Measurements from ENCODE around the gene AIRE. TPM values are rescaled to one million over a fixed set of nuclear protein-coding genes. Genes with fewer than 3 reads are reported as not detected.

The AIRE gene
- total RNA-seq, 4 donors from 2014 or later = 0.12 TPM; not detected in 3

GRCh38 chr21:44283948-44284347, 1.7 kb upstream of the AIRE start:
- DNase-seq (ENCODE audit: low spot score) (no peak), ATAC-seq (ENCODE audit: low FRiP score) (no peak)
- TF ChIP-seq, protein P1, sequence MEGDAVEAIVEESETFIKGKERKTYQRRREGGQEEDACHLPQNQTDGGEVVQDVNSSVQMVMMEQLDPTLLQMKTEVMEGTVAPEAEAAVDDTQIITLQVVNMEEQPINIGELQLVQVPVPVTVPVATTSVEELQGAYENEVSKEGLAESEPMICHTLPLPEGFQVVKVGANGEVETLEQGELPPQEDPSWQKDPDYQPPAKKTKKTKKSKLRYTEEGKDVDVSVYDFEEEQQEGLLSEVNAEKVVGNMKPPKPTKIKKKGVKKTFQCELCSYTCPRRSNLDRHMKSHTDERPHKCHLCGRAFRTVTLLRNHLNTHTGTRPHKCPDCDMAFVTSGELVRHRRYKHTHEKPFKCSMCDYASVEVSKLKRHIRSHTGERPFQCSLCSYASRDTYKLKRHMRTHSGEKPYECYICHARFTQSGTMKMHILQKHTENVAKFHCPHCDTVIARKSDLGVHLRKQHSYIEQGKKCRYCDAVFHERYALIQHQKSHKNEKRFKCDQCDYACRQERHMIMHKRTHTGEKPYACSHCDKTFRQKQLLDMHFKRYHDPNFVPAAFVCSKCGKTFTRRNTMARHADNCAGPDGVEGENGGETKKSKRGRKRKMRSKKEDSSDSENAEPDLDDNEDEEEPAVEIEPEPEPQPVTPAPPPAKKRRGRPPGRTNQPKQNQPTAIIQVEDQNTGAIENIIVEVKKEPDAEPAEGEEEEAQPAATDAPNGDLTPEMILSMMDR (IDR thresholded peaks at IDR 0.05) = no peak

DNA sequence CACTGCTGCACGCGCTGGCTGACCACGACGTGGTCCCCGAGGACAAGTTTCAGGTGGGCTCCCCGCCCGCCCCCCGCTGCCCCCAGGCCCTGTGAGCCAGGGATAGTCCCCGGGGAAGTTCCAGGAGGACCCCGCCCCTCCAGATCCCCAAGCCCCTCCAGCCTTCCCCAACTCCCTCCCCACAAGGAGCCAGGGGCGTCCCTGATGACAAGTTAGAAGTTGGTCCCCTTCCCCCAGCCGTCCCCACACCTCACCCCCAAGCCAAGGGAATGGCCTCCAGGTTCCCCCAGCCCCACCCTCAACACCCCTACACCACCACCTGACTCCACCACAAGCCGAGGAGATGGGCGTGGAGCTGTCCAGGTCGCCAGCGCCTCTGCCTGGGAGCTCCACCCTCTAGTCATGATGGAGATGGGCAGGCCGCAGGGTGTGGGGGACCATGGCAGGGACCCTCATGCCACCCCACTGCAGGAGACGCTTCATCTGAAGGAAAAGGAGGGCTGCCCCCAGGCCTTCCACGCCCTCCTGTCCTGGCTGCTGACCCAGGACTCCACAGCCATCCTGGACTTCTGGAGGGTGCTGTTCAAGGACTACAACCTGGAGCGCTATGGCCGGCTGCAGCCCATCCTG, 525 bp downstream of the AIRE start:
- no peak for ATAC-seq (ENCODE audit: low FRiP score)
- TF ChIP-seq, protein P1 (IDR thresholded peaks at IDR 0.05) = no peak
- DNase-seq (ENCODE audit: low spot score) = no peak

DNA sequence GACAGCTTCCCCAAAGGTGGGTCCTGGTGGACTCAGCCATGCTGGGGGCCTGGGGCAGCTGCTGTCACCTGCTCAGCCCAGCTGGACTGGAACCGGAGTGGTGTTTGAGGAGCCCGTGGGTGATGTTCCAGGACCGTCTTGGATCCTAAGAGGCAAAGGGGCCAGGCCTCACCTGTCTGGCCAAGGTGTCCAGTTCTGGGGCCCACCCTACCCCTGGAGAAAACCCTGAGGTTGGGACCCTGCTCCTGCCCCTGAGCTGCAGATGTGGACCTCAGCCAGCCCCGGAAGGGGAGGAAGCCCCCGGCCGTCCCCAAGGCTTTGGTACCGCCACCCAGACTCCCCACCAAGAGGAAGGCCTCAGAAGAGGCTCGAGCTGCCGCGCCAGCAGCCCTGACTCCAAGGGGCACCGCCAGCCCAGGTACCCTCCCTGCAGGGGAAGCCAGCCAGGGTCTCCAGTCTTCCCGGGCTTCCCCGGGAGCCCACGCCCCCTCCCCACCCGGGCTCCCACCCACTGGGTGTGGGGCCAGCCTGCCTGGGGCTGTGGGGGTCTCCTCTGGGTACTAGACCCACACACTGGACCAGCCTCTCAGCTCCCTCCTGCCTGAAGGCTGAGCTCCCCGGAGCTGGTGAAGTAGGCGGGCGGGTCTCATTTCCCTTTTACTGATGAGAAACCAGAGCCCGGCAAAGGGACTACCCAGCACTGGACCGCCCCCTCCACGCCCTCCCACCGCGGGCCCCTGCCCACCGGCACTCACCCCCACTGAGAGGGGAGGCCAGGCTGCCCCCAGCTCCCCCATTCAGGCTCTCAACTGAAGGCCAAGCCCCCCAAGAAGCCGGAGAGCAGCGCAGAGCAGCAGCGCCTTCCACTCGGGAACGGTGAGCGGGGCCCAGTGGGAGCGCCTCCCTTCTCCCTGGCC, 1.3 kb downstream of the AIRE start:
- TF ChIP-seq, protein P1 (IDR thresholded peaks at IDR 0.05) = no peak
- DNase-seq (ENCODE audit: low spot score) (no peak), ATAC-seq (ENCODE audit: low FRiP score) (no peak)

GRCh38 chr21:44288251-44289110, 2.8 kb downstream of the AIRE start:
- ATAC-seq (ENCODE audit: low FRiP score) (no peak), DNase-seq (ENCODE audit: low spot score) (no peak)
- TF ChIP-seq, protein P1 (IDR thresholded peaks at IDR 0.05) = no peak

DNA sequence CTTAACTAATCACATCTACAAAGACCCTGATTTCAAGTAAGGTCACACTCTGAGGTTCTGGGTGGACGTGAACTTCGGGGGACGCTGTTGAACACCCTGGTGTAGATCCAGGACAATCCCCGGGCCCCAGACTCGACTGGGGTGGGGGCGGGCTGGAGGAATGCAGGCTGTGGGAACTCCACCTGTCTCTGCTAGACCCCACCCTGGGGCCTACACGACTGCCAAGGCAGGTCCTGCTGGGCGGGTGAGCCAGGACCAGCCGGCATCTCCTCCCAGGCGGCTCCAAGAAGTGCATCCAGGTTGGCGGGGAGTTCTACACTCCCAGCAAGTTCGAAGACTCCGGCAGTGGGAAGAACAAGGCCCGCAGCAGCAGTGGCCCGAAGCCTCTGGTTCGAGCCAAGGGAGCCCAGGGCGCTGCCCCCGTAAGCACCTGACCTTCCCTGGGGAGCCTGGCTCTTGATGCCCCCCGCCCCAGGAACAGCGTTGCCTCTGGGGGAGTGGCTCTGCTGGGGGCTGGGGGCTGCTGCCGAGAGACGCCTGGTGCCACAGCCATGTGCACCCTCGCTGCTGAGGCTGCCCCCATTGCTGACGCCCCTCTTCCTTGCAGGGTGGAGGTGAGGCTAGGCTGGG, 3.8 kb downstream of the AIRE start:
- ATAC-seq (ENCODE audit: low FRiP score) = no peak

More for the DNA sequence above, 3.8 kb downstream of the AIRE start:
- TF ChIP-seq, protein P1 (IDR thresholded peaks at IDR 0.05) = no peak
- DNase-seq (ENCODE audit: low spot score) = no peak

All from omental fat pad (tissue), 4 donors.